ENCODE measurements around the gene FSCN2.

- TF ChIP-seq, protein P1, sequence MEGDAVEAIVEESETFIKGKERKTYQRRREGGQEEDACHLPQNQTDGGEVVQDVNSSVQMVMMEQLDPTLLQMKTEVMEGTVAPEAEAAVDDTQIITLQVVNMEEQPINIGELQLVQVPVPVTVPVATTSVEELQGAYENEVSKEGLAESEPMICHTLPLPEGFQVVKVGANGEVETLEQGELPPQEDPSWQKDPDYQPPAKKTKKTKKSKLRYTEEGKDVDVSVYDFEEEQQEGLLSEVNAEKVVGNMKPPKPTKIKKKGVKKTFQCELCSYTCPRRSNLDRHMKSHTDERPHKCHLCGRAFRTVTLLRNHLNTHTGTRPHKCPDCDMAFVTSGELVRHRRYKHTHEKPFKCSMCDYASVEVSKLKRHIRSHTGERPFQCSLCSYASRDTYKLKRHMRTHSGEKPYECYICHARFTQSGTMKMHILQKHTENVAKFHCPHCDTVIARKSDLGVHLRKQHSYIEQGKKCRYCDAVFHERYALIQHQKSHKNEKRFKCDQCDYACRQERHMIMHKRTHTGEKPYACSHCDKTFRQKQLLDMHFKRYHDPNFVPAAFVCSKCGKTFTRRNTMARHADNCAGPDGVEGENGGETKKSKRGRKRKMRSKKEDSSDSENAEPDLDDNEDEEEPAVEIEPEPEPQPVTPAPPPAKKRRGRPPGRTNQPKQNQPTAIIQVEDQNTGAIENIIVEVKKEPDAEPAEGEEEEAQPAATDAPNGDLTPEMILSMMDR (IDR thresholded peaks at IDR 0.05): no peak
- TF ChIP-seq POLR2A (IDR thresholded peaks at IDR 0.05): no peak
Observed at GRCh38 chr17:81557276-81558114, 29.3 kb downstream of the FSCN2 start.
